PC-3 (cell line): ENCODE data around the gene PITPNM2. TPM values are rescaled to one million over a fixed set of nuclear protein-coding genes. Genes with fewer than 3 reads are reported as not detected.

Experiments used
- ATAC-seq: fragments of 200-7000 bp; cut with Tn5 transposase; 2 replicates; pipeline ENCODE4 v1.9.1; 2020; ENCODE audit warnings: mild to moderate bottlenecking, moderate library complexity
- BruUV-seq: library from RNA; stranded (reverse); fragments of 400-500 nt; replicated peaks from 2 replicates; lab custom pipeline; 2021; lab: Mats Ljungman, UMichigan
- CTCF ChIA-PET: fragments of 300-600 bp; sonication (Branson Sonifier 250); formaldehyde crosslinking; loops from one replicate; lab custom pipeline; 2022; ENCODE audit warnings: antibody characterized with exemption; lab: Charles Lee
- POLR2A ChIA-PET: fragments of 300-600 bp; sonication (Branson Sonifier 250); formaldehyde crosslinking; loops from one replicate; lab custom pipeline; 2022; ENCODE audit warnings: antibody characterized with exemption; ENCODE audit not compliant: unreplicated experiment; lab: Charles Lee
- DNase-seq: peaks from one replicate; pipeline ENCODE4 v3.0.0-alpha.2; 2015
- H2AFZ ChIP-seq: fragments of 300-600 bp; sonication (generic); 2 replicates; pipeline ENCODE4 v1.6.0; 2016; ENCODE audit warnings: antibody characterized with exemption, low read length
- H3F3A ChIP-seq: fragments of 300-600 bp; sonication (generic); one replicate; pipeline ENCODE4 v1.6.0; 2017; ENCODE audit warnings: antibody characterized with exemption, low read length, control low read depth, mild to moderate bottlenecking; ENCODE audit not compliant: unreplicated experiment
- H3K27ac ChIP-seq: fragments of 300-600 bp; sonication (generic); 2 replicates; pipeline ENCODE4 v1.5.1; 2016; ENCODE audit warnings: mild to moderate bottlenecking, low read length
- H3K27me3 ChIP-seq: fragments of 300-600 bp; sonication (generic); 2 replicates; pipeline ENCODE4 v1.6.1; 2016; ENCODE audit warnings: low read length, mixed read lengths
- H3K36me3 ChIP-seq: fragments of 300-600 bp; sonication (generic); 2 replicates; pipeline ENCODE4 v1.6.1; 2016; ENCODE audit warnings: low read depth, mixed run types, low read length, mixed read lengths
- H3K4me1 ChIP-seq: fragments of 300-600 bp; sonication (generic); 2 replicates; pipeline ENCODE4 v1.5.1; 2016; ENCODE audit warnings: low read length; ENCODE audit not compliant: insufficient read depth
- H3K4me2 ChIP-seq: fragments of 300-600 bp; sonication (generic); 2 replicates; pipeline ENCODE4 v1.6.0; 2016; ENCODE audit warnings: low read length
- H3K4me3 ChIP-seq: fragments of 300-600 bp; sonication (generic); 2 replicates; pipeline ENCODE4 v1.5.1; 2016; ENCODE audit warnings: mild to moderate bottlenecking, low read length, mixed read lengths
- H3K79me2 ChIP-seq: fragments of 300-600 bp; sonication (generic); 2 replicates; pipeline ENCODE4 v1.6.1; 2017; ENCODE audit warnings: low read length, mixed read lengths
- H3K9ac ChIP-seq: fragments of 300-600 bp; sonication (generic); 2 replicates; pipeline ENCODE4 v1.6.0; 2016; ENCODE audit warnings: mild to moderate bottlenecking, low read length
- H3K9me2 ChIP-seq: fragments of 300-600 bp; sonication (generic); replicated peaks from 2 replicates; pipeline ENCODE4 v1.6.1; 2016; ENCODE audit warnings: mixed run types, low read length, mixed read lengths
- H3K9me3 ChIP-seq: fragments of 300-600 bp; sonication (generic); 2 replicates; pipeline ENCODE4 v1.6.1; 2016; ENCODE audit warnings: low read length, mixed read lengths
- H4K20me1 ChIP-seq: fragments of 300-600 bp; sonication (generic); 2 replicates; pipeline ENCODE4 v1.6.1; 2016; ENCODE audit warnings: low read length, mixed read lengths
- CTCF ChIP-seq: fragments of 300-600 bp; sonication (generic); conservative IDR thresholded peaks from 2 replicates; pipeline ENCODE4 v1.5.1; 2017; ENCODE audit warnings: antibody characterized with exemption, low read depth, mild to moderate bottlenecking, low read length
- EZH2 ChIP-seq: fragments of 300-600 bp; sonication (generic); IDR thresholded peaks from one replicate; pipeline ENCODE4 v1.6.1; 2017; ENCODE audit warnings: antibody characterized with exemption, mild to moderate bottlenecking, low read length; ENCODE audit not compliant: unreplicated experiment
- EZH2phosphoT487 ChIP-seq: fragments of 300-600 bp; sonication (generic); IDR thresholded peaks from 2 replicates; pipeline ENCODE4 v1.6.1; 2018; ENCODE audit warnings: mild to moderate bottlenecking, antibody characterized with exemption, low read length, borderline replicate concordance
- intact Hi-C: fragments of 100-400 bp; cut with micrococcal nuclease; formaldehyde crosslinking; loops from 2 replicates; pipeline ENCODE4 v1.9.0; 2023
- total RNA-seq: library from RNA; depleted of rRNA; stranded (reverse); fragments of >200 nt; gene quantifications from 2 replicates; pipeline ENCODE4 v1.2.3, GENCODE V29; 2014

The PITPNM2 gene
- total RNA-seq, 1 experiment from 2014 or later: 5.6 TPM

GRCh38 chr12:123145211-123145610, 5.7 kb downstream of the PITPNM2 start:
- peaks cover 34% of the 10 kb centered on the region for H3K4me1 ChIP-seq

GRCh38 chr12:123143736-123144461, 7.0 kb downstream of the PITPNM2 start:
- no TSS peak for BruUV-seq
- no peaks in the 10 kb centered on the region for H3K36me3 ChIP-seq
- intact Hi-C loops: no loop called here
- no peaks in the 10 kb centered on the region for H3K9me3 ChIP-seq
- H3K9ac ChIP-seq: no peak overlapping the region
- H3K27ac ChIP-seq: no peak overlapping the region
- no peak for DNase-seq
- H3K9me2 ChIP-seq: no peaks in the 10 kb centered on the region
- TF ChIP-seq EZH2phosphoT487: no peak
- TF ChIP-seq EZH2: no peak
- TF ChIP-seq CTCF: no peak
- no peaks in the 10 kb centered on the region for H4K20me1 ChIP-seq
- ChIA-PET POLR2A (no interaction called here), CTCF (no interaction called here)
- no peaks in the 10 kb centered on the region for H3F3A ChIP-seq
- no peaks in the 10 kb centered on the region for H3K27me3 ChIP-seq
- no peak overlapping the region for H2AFZ ChIP-seq
- peaks cover 32% of the 10 kb centered on the region for H3K4me1 ChIP-seq
- H3K79me2 ChIP-seq: peaks cover 31% of the 10 kb centered on the region; the same call in 1 of the 2 replicates
- H3K4me2 ChIP-seq: no peak overlapping the region
- no peak overlapping the region for H3K4me3 ChIP-seq
- ATAC-seq: no peak

More at GRCh38 chr12:123145211-123145610, 5.7 kb downstream of the PITPNM2 start:
- Histone ChIP-seq H3K9ac (no peak overlapping the region), H4K20me1 (no peaks in the 10 kb centered on the region), H3F3A (no peaks in the 10 kb centered on the region), H3K4me2 (no peak overlapping the region), H2AFZ (no peak overlapping the region), H3K9me2 (no peaks in the 10 kb centered on the region), H3K27ac (no peak overlapping the region), H3K27me3 (no peaks in the 10 kb centered on the region), H3K9me3 (no peaks in the 10 kb centered on the region), H3K36me3 (no peaks in the 10 kb centered on the region), H3K4me3 (no peak overlapping the region), H3K79me2 (peaks cover 28% of the 10 kb centered on the region; the same call in 1 of the 2 replicates)
- intact Hi-C loops: no loop called here
- ChIA-PET CTCF (no interaction called here), POLR2A (no interaction called here)
- DNase-seq (no peak), ATAC-seq (no peak)
- TF ChIP-seq EZH2 (no peak), EZH2phosphoT487 (no peak), CTCF (no peak)
- no TSS peak for BruUV-seq
